Fibroblast of skin of right quadriceps (primary cell): Measurements from ENCODE around the gene KRT80.

ENCODE experiments used
- DNase-seq: peaks from one replicate; pipeline ENCODE4 v3.0.0-alpha.2; 2013

Gene KRT80

GRCh38 chr12:52151153-52151836, 40.5 kb downstream of the KRT80 start:
- DNase-seq: no peak

DNA sequence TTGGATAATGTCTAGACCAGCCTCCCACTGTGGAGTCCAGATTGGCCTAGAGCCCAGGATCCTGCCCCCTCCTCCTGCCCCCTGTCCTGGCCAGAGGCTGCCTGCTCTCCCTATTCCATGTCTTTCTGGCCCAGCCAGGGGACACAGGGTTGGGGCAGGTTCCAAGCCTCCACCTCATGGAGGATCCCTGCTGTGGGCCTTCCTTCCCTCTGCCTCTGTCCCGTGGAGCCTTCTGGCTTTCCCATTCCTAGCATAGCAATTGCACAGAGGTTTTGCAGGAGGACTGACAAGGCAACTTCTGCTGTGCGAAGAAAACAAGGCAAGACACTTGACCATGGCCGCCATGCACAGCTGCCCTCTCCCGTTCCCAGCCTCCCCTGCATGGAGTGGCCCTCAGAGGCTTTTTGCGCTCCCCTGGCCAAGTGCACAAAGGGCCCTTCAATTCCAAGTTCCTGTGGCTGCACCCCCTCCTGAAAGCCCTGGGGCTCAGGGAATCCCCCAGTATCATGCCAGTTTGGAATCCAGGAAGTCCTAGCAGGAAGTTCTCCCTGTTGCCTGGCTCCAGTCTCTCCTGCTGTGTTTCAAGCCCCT, 42.1 kb downstream of the KRT80 start:
- DNase-seq: no peak

- no peak for DNase-seq
These were observed 42.6 kb downstream of the KRT80 start for GRCh38 chr12:52149182-52149641.

GRCh38 chr12:52148464-52149181, 43.2 kb downstream of the KRT80 start:
- no peak for DNase-seq

GRCh38 chr12:52147964-52148463, 43.8 kb downstream of the KRT80 start:
- DNase-seq: peak; percentile 24

GRCh38 chr12:52147367-52147963, 44.3 kb downstream of the KRT80 start:
- peak; percentile 99 for DNase-seq

DNA sequence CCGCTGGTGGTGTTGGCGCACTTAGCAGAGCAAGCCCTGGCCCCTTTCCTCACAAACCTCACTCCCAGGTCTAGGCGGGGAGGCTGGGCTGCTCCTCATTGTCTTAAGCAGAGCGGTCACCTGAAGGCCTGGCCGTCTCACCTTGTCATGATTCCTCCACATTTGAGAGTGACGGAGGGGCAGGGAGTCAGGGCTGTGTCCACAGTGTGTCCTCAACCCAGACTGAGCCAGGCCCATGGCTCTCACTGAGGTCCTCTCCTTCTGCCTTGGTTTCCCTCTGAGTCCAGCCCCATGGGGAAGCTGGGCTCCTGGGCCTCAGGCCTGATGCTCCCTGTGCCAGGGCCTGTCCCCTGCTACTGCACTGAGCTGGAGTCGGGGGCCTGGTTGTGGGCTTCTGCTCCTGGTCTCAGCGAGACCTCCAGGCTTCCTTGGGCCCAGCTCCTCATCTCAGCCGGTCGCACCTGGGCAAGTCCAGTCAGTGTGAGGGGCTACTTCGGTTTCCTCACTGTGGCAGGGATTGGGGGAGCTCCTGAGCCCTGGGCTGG, 44.9 kb downstream of the KRT80 start:
- DNase-seq: no peak

DNA sequence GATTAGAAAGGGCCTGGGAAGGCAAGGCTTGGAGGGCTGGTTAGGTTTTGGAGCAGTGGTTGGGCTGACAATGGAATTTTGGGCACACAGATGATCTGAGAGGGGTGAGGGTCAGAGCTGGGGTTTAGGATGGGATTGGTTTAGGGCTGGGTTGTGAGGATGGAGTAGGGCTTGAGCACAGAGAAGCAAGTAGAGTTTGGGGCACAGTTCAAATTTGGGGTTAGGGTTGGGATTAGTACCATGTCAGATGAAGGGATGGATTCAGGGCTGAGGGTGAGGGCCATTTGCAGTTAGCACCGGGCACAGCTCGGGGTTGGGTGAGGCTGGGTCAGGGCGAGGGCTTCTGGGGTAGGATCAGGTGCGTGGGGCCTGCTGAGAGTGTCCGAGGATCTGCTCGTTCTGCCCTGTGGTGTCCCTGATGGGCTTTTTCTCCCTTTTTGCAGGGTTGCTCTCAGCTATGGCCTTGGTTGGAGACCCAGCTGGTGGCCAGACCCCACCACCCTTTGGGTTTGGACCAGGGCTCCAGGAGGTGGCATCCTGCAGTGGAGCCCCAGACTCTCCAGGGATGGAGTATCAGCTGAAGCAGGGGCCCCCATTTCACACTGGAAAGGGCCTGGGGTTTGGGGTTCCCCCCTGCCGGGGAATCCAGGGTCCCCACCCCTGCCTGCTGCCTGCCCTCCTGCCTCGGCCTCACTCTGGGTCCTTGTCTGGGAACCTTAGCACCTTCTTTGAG, 45.6 kb downstream of the KRT80 start:
- no peak for DNase-seq

- no peak for DNase-seq
These were observed 46.4 kb downstream of the KRT80 start for GRCh38 chr12:52145228-52146088.

DNA sequence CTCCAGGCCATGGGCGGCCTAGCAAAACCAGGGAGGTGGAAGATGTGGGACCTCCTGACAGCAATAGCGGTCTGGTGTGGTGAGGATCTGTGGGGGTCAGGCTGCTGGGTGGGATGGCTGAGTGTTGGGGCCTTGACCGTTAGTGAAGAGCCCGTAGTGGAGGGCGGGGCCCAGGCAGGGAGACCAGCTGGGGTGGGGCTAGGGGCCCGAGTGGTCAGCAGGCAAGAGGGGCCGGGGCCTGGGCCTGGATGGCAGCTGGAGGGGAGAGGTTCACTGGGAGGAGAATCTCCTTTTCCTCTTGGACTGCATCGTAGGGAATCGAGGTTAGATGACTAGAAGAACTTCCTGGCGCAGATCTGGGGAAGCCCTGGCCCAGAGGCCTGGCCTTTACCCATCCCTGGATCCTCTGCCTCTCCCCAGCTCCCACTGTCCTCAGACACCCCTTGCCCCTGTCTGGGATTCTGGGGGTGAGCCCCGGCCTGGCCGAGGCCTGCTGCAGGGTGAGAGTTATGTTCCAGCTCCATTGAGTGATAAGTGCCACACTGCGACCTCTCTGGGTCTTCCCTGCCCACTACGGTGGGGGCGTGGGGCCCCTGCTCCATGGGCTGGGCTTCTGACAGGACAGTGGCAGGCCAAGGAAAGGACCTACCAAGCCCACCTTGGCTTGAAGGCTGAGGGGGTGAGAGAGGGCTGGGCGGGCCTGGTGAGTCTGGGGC, 47.1 kb downstream of the KRT80 start:
- no peak for DNase-seq

GRCh38 chr12:52142431-52142830, 49.4 kb downstream of the KRT80 start:
- DNase-seq: no peak

- no peak for DNase-seq
These were observed 49.9 kb downstream of the KRT80 start for GRCh38 chr12:52141875-52142274.

DNA sequence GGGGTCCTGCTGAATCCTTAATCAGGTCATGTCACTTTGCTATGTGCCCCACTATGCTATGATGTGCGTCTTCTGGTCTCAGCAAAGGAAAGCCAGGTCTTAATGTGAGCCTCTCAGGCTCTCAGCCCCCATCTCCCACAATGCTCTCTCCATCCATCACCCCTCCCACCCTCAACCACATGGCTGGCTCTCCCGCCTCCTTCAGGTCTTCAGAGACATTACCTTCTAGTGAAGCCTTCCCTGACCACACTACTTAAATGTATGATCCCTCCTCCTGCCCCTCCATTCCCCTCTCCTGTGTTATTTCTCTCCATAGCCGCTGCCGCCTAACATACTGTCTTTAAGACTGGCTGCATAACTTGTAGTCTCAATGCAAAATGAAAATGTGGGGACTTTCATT, 50.5 kb downstream of the KRT80 start:
- no peak for DNase-seq

DNA sequence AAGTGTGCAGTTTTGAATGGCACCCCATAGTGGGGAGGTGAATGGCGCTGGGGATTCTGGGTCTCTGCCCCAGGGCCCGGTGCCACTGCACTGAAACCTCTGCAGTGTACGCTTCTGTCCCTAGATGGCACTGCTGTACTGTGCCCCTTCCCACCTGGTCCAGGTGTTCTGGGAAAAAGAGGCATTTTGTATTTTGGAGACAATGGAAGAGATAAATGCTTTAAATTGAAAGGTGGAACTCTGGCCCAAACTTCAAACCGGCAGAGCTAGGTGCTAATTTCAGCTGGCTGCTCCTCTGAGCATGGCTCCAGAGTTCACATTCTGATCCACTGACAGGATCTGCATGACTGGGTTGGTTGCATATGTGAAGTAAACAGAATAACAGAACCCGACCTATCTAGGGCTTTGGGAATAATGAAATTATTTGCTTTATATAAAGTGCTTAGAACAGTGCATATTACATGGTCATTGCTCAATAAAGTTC, 52.2 kb downstream of the KRT80 start:
- DNase-seq: no peak

DNA sequence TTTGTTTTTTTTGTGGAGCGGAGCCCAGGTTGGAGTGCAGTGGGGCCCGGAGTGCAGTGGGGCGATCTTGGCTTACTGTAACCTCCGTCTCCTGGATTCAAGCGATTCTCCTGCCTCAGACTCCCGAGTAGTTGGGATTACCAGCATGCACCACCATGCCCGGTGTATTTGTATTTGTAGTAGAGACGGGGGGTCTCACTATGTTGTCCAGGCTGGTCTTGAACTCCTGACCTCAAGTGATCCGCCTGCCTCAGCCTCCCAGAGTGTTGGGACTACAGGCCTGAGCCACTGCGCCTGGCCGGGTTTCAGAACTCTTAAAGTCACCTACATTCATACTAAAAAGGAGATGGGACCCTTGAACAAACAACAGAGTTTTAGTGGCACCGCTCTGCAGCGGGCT, 52.7 kb downstream of the KRT80 start:
- no peak for DNase-seq

DNA sequence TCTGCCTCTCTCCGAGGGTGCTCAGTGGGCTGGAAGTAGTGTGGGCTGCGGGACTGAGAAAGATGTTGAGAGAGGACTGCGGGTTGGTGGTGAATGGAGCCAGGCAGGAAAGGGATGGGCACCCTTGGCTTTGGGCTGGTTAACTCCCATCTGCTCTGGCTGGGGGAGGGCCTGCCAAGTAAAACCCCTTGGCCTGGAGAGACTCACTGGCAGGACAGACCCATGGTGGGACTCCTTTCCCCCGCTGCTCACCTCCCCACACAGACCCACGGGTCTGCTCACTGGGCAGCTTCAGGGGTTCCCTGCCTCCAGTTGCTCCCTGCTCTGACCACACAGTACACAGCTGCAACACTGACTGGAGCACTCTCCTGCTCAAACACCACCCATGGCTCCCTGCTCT, 54.1 kb downstream of the KRT80 start:
- DNase-seq: no peak

- no peak for DNase-seq
These were observed 59.1 kb downstream of the KRT80 start for GRCh38 chr12:52132754-52133161.

DNA sequence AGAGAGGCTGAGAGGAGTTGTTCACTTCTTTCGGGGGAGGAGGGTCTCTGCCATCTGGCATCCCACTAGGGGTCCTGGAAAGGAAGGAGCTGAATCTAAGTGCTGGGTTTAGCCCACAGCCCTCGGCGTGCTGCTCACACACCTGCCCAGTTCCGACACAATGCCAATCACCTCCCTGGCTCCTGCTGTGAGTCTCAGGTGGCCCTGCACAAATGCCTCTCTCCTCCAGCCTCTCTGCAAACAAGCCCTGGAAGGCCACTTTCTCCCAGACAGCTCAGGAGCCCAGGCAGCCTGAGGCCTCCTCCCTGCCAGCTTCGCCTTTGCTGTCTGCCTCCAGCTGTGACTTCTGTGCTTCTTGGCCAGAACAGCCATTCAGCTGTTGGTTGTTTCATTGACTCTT, 61.1 kb downstream of the KRT80 start:
- DNase-seq: no peak

DNA sequence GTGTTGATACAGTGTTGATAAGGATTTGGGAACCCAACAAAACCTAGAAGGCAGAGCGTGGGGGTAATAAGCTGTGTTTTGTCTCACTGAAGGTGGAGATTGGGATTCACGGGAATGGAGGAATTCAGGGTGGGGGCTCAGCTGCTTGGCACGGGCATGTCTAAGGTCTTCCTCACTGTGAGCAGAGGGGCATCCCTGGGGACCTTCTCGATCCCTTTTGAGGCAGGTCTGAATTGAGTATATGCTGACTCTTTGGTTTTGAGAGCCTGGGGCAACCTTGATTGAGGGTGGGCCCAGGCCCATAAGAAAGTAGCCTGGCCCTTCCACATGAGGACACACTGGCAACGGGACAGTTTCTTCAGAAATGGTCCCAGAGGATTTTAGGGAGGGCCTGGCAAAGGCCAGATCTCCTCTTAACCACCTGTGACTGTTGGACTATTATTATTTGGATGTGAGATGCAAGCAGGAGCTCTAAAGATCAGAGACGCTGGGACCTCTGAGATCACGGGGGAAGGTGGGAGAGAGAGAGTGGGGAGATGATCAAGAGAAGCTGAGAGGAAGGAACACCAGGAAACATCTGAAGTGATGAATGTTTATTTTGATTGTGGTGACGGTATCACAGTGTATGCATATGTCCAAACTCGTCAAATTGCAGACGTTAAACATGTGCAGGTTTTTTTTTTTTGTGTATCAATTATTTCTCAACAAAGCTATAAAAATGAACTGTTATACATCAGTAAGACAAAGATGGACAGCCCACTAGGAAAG, 63.9 kb downstream of the KRT80 start:
- DNase-seq: no peak
